ENCODE results near the gene INTS6.

DNA sequence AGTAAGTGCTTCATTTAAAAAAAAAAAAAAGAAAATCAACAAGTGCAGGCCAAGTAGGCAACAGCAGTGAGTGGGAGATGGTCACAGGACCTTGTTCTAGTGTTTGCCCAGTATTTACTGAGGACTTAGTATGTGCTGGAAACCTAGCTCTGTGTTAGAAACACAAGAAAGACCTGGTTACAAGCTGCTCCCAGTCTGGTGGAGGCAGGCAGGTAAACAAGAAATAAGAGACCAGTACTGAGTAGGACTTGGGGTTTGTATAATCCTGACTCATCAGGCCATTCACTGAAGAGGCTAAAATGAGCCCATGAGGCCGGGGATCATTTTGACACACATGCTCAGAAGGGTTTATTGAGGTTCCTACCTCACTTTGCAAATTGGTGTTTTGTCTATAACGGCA is 134.8 kb downstream of the INTS6 start:
- TF ChIP-seq, protein P1, sequence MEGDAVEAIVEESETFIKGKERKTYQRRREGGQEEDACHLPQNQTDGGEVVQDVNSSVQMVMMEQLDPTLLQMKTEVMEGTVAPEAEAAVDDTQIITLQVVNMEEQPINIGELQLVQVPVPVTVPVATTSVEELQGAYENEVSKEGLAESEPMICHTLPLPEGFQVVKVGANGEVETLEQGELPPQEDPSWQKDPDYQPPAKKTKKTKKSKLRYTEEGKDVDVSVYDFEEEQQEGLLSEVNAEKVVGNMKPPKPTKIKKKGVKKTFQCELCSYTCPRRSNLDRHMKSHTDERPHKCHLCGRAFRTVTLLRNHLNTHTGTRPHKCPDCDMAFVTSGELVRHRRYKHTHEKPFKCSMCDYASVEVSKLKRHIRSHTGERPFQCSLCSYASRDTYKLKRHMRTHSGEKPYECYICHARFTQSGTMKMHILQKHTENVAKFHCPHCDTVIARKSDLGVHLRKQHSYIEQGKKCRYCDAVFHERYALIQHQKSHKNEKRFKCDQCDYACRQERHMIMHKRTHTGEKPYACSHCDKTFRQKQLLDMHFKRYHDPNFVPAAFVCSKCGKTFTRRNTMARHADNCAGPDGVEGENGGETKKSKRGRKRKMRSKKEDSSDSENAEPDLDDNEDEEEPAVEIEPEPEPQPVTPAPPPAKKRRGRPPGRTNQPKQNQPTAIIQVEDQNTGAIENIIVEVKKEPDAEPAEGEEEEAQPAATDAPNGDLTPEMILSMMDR (IDR thresholded peaks at IDR 0.05) = no peak
- no peak for TF ChIP-seq POLR2A (IDR thresholded peaks at IDR 0.05)
